Lung (tissue), 12 donors: ENCODE measurements around the gene ARRDC3. TPM values are rescaled to one million over a fixed set of nuclear protein-coding genes. Genes with fewer than 3 reads are reported as not detected.

ENCODE experiments used
- ATAC-seq: fragments of 200-7000 bp; cut with Tn5 transposase; one replicate; pipeline ENCODE4 v1.9.1; 2020; ENCODE audit warnings: moderate number of reproducible peaks; ENCODE audit not compliant: insufficient read depth, low FRiP score
- DNase-seq, 3 donors: peaks; one replicate each; pipeline ENCODE4 v3.0.0-alpha.2; 2013 to 2017
- H3K27ac ChIP-seq, 2 donors: one replicate each; pipeline ENCODE4 v1.5.1; 2013; ENCODE audit warnings: mild to moderate bottlenecking in 2 of 2, moderate library complexity in 2 of 2, control low read depth in 1 of 2, inconsistent platforms in 1 of 2, low read depth in 1 of 2, low read length in 1 of 2
- H3K27me3 ChIP-seq, 3 donors: one replicate each; pipeline ENCODE4 v1.5.1; 2013; ENCODE audit warnings: low read length in 2 of 3; ENCODE audit not compliant: control insufficient read depth in 3 of 3, insufficient read depth in 3 of 3
- H3K36me3 ChIP-seq, 4 donors: one replicate each; pipeline ENCODE4 v1.5.1; 2013; ENCODE audit warnings: low read length in 4 of 4, mild to moderate bottlenecking in 1 of 4, moderate library complexity in 1 of 4; ENCODE audit not compliant: control insufficient read depth in 4 of 4, insufficient read depth in 4 of 4
- H3K4me1 ChIP-seq, 5 donors: one replicate each; pipeline ENCODE4 v1.5.1; 2013; ENCODE audit warnings: low read length in 5 of 5, mild to moderate bottlenecking in 2 of 5, moderate library complexity in 1 of 5; ENCODE audit not compliant: control insufficient read depth in 5 of 5, insufficient read depth in 5 of 5
- H3K4me3 ChIP-seq: one replicate; pipeline ENCODE4 v1.5.1; 2013; ENCODE audit warnings: mild to moderate bottlenecking, control low read depth, moderate library complexity
- H3K9ac ChIP-seq, 2 donors: one replicate each; pipeline ENCODE4 v1.5.1; 2013; ENCODE audit warnings: low read length in 2 of 2, control low read depth in 1 of 2; ENCODE audit not compliant: insufficient read depth in 1 of 2
- H3K9me3 ChIP-seq, 4 donors: one replicate each; pipeline ENCODE4 v1.5.1; 2013; ENCODE audit warnings: low read length in 3 of 4, mild to moderate bottlenecking in 1 of 4, moderate library complexity in 1 of 4; ENCODE audit not compliant: control insufficient read depth in 4 of 4, insufficient read depth in 3 of 4
- WGBS, 2 donors: extraction: QIAGEN DNeasy Blood & Tissue Kit; methylation state at CpG; one replicate each; pipeline ENCODE4 v1.1.7; 2013; 5-methylcytosine and 5-hydroxymethylcytosine counted together
- polyA plus RNA-seq, 2 donors: library from polyadenylated mRNA; stranded (reverse); fragments of 200-250 nt; gene quantifications; one replicate each; pipeline ENCODE4 v1.2.1, GENCODE V29; 2013
- total RNA-seq, 2 donors: library from RNA; depleted of rRNA in 1 of 2; stranded (reverse); fragments of >200 nt in 1 of 2; gene quantifications; one replicate each; pipeline ENCODE4 v1.2.1, GENCODE V29; 2014 to 2021
- TF ChIP-seq, protein P1 (sequence below): IDR thresholded peaks from 2 replicates; pipeline ENCODE4 v1.5.1; 2012; ENCODE audit warnings: mild to moderate bottlenecking; ENCODE audit errors: control extremely low read depth, extremely low read depth
- donor health status: control.
- donor health status: control.
- donor health status: Bipolar disorder and iron deficiency.
- donor health status: healthy.
- donor health status: DM: yes; HTN: yes; CAD: no.

Gene ARRDC3
- total and polyA plus RNA-seq, 4 donors = 26.0 to 455 (median 77.3) TPM

DNA sequence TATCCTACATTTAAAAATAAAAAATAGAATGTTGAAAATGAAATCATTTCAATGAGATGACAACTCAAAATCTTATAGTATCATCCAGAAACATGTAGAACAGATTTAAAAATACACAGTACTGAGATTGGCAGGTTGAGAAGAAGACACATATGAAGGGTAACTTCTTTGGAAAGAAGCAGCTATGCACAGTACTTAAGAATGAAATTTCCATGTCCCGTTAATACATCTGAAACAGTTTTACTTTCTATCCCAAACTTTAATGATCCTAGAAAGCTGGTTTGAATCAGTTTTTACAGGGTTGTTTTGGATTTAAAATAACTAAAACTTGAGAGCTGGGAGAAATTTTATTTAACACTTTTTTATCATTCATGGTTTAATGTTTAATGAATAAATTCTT, 36.0 kb upstream of the ARRDC3 start:
- Histone ChIP-seq H3K9ac (no peak overlapping the region), H3K4me1 (no peaks in the 10 kb centered on the region), H3K9me3 (no peaks in the 10 kb centered on the region), H3K36me3 (no peaks in the 10 kb centered on the region), H3K27me3 (no peaks in the 10 kb centered on the region), H3K4me3 (no peak overlapping the region), H3K27ac (no peak overlapping the region)
- TF ChIP-seq, protein P1, sequence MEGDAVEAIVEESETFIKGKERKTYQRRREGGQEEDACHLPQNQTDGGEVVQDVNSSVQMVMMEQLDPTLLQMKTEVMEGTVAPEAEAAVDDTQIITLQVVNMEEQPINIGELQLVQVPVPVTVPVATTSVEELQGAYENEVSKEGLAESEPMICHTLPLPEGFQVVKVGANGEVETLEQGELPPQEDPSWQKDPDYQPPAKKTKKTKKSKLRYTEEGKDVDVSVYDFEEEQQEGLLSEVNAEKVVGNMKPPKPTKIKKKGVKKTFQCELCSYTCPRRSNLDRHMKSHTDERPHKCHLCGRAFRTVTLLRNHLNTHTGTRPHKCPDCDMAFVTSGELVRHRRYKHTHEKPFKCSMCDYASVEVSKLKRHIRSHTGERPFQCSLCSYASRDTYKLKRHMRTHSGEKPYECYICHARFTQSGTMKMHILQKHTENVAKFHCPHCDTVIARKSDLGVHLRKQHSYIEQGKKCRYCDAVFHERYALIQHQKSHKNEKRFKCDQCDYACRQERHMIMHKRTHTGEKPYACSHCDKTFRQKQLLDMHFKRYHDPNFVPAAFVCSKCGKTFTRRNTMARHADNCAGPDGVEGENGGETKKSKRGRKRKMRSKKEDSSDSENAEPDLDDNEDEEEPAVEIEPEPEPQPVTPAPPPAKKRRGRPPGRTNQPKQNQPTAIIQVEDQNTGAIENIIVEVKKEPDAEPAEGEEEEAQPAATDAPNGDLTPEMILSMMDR = no peak
- 91 to 93% methylated on average over 1 of the region's 1 CpG for WGBS, 2 donors
- DNase-seq = no peak
- ATAC-seq = no peak

DNA sequence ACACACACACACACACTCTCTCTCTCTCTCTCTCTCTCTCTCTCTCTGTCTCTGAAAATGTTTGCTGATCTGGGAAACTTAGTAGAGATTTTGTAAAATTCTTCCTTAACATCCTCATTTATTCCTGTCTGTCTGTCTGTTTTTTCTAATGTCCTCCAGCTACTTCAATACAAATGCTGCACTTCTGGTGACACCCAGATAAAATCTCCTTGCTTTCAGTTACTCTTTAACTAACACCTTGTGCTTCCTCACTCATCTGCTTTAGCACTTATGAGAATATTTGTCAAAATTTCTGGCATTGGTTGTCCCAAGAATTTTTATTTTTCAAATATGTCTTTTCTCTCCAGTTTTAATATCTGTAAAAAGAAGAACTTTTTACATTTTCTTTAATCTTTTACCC, 35.0 kb upstream of the ARRDC3 start:
- no peak overlapping the region for H3K4me3 ChIP-seq
- no peaks in the 10 kb centered on the region for H3K9me3 ChIP-seq
- DNase-seq = no peak
- no peaks in the 10 kb centered on the region for H3K27me3 ChIP-seq
- H3K9ac ChIP-seq = no peak overlapping the region
- H3K36me3 ChIP-seq = no peaks in the 10 kb centered on the region
- TF ChIP-seq, protein P1 = no peak
- no peak for ATAC-seq
- no peaks in the 10 kb centered on the region for H3K4me1 ChIP-seq
- no peak overlapping the region for H3K27ac ChIP-seq

DNA sequence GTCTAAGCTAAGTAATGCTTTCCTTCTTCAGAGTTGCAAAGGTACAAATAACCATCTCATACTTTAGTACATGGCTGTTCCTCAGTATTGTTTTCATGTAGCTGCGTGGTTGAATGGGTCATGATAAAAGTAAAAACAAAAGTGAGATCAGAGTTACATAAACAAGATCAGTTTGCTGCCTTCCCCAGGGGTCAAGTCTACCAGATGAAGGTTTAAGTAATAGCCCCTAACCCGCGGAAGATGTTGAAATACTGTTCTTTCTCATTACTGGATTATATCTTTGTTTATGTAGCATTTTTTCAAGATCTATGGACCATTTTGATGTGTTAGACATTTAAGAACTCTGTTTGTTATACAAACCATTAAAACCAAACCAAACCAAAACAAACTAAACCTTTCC, 34.1 kb upstream of the ARRDC3 start:
- H3K4me3 ChIP-seq = no peak overlapping the region
- no peaks in the 10 kb centered on the region for H3K27me3 ChIP-seq
- ATAC-seq = no peak
- DNase-seq = peak in 1 of 3 donors; percentile 7
- WGBS, 2 donors = 56 to 71% methylated on average over 3 of the region's 3 CpGs
- no peaks in the 10 kb centered on the region for H3K4me1 ChIP-seq
- TF ChIP-seq, protein P1 = no peak
- H3K27ac ChIP-seq = no peak overlapping the region
- no peaks in the 10 kb centered on the region for H3K36me3 ChIP-seq
- H3K9ac ChIP-seq = no peak overlapping the region
- no peaks in the 10 kb centered on the region for H3K9me3 ChIP-seq

DNA sequence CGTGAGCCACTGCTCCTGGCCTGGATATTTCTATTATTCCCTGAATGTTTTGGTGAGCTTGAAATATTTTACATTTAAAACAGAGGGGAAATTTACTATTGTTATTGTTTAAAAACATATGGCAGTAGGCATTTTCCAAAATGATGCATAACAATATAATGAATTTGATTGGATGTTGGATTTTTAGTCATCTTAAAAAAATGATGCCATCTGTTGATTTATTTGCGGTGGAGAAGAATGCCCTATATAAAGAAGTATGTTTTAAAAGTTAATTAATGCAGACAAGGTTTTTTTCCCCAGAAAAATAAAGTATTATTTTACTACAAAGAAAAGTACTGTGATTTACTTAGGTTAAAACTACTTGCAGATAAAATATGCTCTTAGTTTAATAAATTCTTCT, 33.4 kb upstream of the ARRDC3 start:
- H3K4me3 ChIP-seq = no peak overlapping the region
- no peak overlapping the region for H3K27ac ChIP-seq
- H3K4me1 ChIP-seq = no peaks in the 10 kb centered on the region
- no peaks in the 10 kb centered on the region for H3K27me3 ChIP-seq
- no peak overlapping the region for H3K9ac ChIP-seq
- no peak for ATAC-seq
- no peaks in the 10 kb centered on the region for H3K9me3 ChIP-seq
- TF ChIP-seq, protein P1 = no peak
- no peak for DNase-seq
- 97 to 100% methylated on average over 2 of the region's 2 CpGs for WGBS, 2 donors
- no peaks in the 10 kb centered on the region for H3K36me3 ChIP-seq
